ENCODE results near the gene FGR. TPM values are rescaled to one million over a fixed set of nuclear protein-coding genes. Genes with fewer than 3 reads are reported as not detected.

The FGR gene
- polyA plus RNA-seq, 3 donors from 2014 or later = 350 to 654 (median 572) TPM

- Mint-ChIP-seq H3K36me3 (no peaks in the 10 kb centered on the region), H3K9me3 (no peaks in the 10 kb centered on the region), H3K4me3 (peak overlapping the region in 1 of 5 donors; percentile 33), H3K27me3 (ENCODE audit: low read depth in 3 of 3) (peaks cover 0 to 6% (median 3%) of the 10 kb centered on the region in 3 donors), H3K27ac (peak overlapping the region in 5 of 6 donors; percentile 7 to 78 (median 31)), H3K4me1 (peaks cover 54 to 71% of the 10 kb centered on the region in 2 donors)
- DNase-seq = no peak
Observed at GRCh38 chr1:27562534-27563340, 72.2 kb downstream of the FGR start.

Other genes with a start within 250 kb of the FGR start
- gene GPR3, start 242.6 kb downstream of the FGR start, polyA plus RNA-seq = not detected
- 10 to 100 TPM; 36.6 to 90.0 (median 39.5) TPM for gene WASF2, start 145.0 kb downstream of the FGR start, polyA plus RNA-seq
- gene AHDC1, start 31.0 kb downstream of the FGR start, polyA plus RNA-seq = 1 to 10 TPM in 2 of 3 donors, not detected in 1; 1.2 to 6.3 TPM
- gene IFI6, start 37.0 kb upstream of the FGR start, polyA plus RNA-seq = 100 to 1,000 TPM in 2 of 3 donors, 10 to 100 TPM in 1; 41.3 to 186 (median 177) TPM
- gene FAM76A, start 90.8 kb upstream of the FGR start, polyA plus RNA-seq = 1 to 10 TPM; 2.2 to 8.1 (median 7.5) TPM
- gene STX12, start 138.0 kb upstream of the FGR start, polyA plus RNA-seq = 10 to 100 TPM in 2 of 3 donors, 1 to 10 TPM in 1; 7.9 to 12.9 (median 12.4) TPM
- 10 to 100 TPM; 37.7 to 51.1 (median 45.1) TPM for gene PPP1R8, start 195.6 kb upstream of the FGR start, polyA plus RNA-seq
- gene THEMIS2, start 237.4 kb upstream of the FGR start, polyA plus RNA-seq = 100 to 1,000 TPM in 2 of 3 donors, 10 to 100 TPM in 1; 93.2 to 146 (median 101) TPM

Data from immature natural killer cell (primary cell).